CD14-positive monocyte (primary cell): ENCODE data around the gene PHLDB2. TPM values are rescaled to one million over a fixed set of nuclear protein-coding genes. Genes with fewer than 3 reads are reported as not detected.

ENCODE experiments used
- DNase-seq, 3 donors: peaks; one replicate each; pipeline ENCODE4 v3.0.0-alpha.2; 2011 to 2022
- H2AFZ ChIP-seq: 2 replicates; pipeline ENCODE4 v1.6.0; 2012; ENCODE audit warnings: mild to moderate bottlenecking, low read depth, low read length, inconsistent platforms; ENCODE audit not compliant: insufficient read depth, poor library complexity, severe bottlenecking
- H3K27ac ChIP-seq, 2 donors: 1 replicate in 1 of 2; 2 replicates in 1 of 2; pipeline ENCODE4 v1.5.1; 2012 to 2013; ENCODE audit warnings: low read length in 2 of 2, control low read depth in 1 of 2, inconsistent platforms in 1 of 2, low read depth in 1 of 2, mild to moderate bottlenecking in 1 of 2
- H3K27me3 ChIP-seq, 2 donors: one replicate each; pipeline versions ENCODE4 v1.6.0 to v1.6.1; 2011 to 2013; ENCODE audit warnings: low read length in 2 of 2; ENCODE audit not compliant: control insufficient read depth in 2 of 2, insufficient read depth in 2 of 2
- H3K36me3 ChIP-seq, 2 donors: replicated peaks in 1 of 2; 1 replicate in 1 of 2; 2 replicates in 1 of 2; pipeline versions ENCODE4 v1.5.1 to v1.6.1; 2012 to 2013; ENCODE audit warnings: low read length in 2 of 2, control low read depth in 1 of 2, inconsistent platforms in 1 of 2, mild to moderate bottlenecking in 1 of 2; ENCODE audit not compliant: insufficient read depth in 2 of 2, control insufficient read depth in 1 of 2
- H3K4me1 ChIP-seq, 2 donors: 1 replicate in 1 of 2; 2 replicates in 1 of 2; pipeline versions ENCODE4 v1.5.1 to v1.6.1; 2012 to 2013; ENCODE audit warnings: low read length in 2 of 2, control low read depth in 1 of 2, inconsistent platforms in 1 of 2, mild to moderate bottlenecking in 1 of 2, moderate library complexity in 1 of 2; ENCODE audit not compliant: insufficient read depth in 2 of 2, control insufficient read depth in 1 of 2
- H3K4me2 ChIP-seq: replicated peaks from 2 replicates; pipeline ENCODE3; 2012; ENCODE audit warnings: low read length, moderate library complexity, mild to moderate bottlenecking; ENCODE audit not compliant: poor library complexity, severe bottlenecking; ENCODE audit errors: extremely low read depth
- H3K4me3 ChIP-seq, 3 experiments: fragments of 200-600 bp in 1 of 3; sonication (generic) in 1 of 3; replicated peaks in 1 of 3; 1 replicate in 2 of 3; 2 replicates in 1 of 3; pipeline ENCODE4 v1.5.1; 2011 to 2013; ENCODE audit warnings: low read length in 3 of 3, mild to moderate bottlenecking in 3 of 3, control low read depth in 2 of 3, low read depth in 2 of 3, inconsistent platforms in 1 of 3, moderate library complexity in 1 of 3
- H3K79me2 ChIP-seq: 2 replicates; pipeline ENCODE4 v1.6.0; 2012; ENCODE audit warnings: mild to moderate bottlenecking, control low read depth, inconsistent platforms, low read length, moderate library complexity; ENCODE audit not compliant: insufficient read depth
- H3K9ac ChIP-seq: 2 replicates; pipeline ENCODE4 v1.6.0; 2017; ENCODE audit warnings: low read length, mild to moderate bottlenecking; ENCODE audit not compliant: insufficient read depth, poor library complexity, severe bottlenecking
- H3K9me3 ChIP-seq, 2 donors: replicated peaks in 1 of 2; 1 replicate in 1 of 2; 2 replicates in 1 of 2; pipeline versions ENCODE4 v1.5.1 to v1.6.1; 2012 to 2013; ENCODE audit warnings: low read length in 2 of 2, control low read depth in 1 of 2; ENCODE audit not compliant: control insufficient read depth in 1 of 2, insufficient read depth in 1 of 2
- H4K20me1 ChIP-seq: 2 replicates; pipeline ENCODE4 v1.6.0; 2012; ENCODE audit warnings: mild to moderate bottlenecking, low read length, control low read depth, moderate library complexity; ENCODE audit not compliant: insufficient read depth
- H3K27ac Mint-ChIP-seq, 7 donors: one replicate each; pipeline ENCODE4 v1.8.0; 2020; ENCODE audit warnings: mild to moderate bottlenecking in 7 of 7, mixed read lengths in 7 of 7, moderate library complexity in 6 of 7, inconsistent platforms in 2 of 7
- H3K27me3 Mint-ChIP-seq, 3 donors: one replicate each; pipeline ENCODE4 v1.8.0; 2021 to 2022; ENCODE audit warnings: low read depth in 3 of 3, mild to moderate bottlenecking in 3 of 3, mixed read lengths in 3 of 3, moderate library complexity in 3 of 3, inconsistent platforms in 1 of 3
- H3K36me3 Mint-ChIP-seq, 2 donors: one replicate each; pipeline ENCODE4 v1.8.0; 2020; ENCODE audit warnings: mixed read lengths in 2 of 2, inconsistent platforms in 1 of 2, mild to moderate bottlenecking in 1 of 2
- H3K4me1 Mint-ChIP-seq: one replicate; pipeline ENCODE4 v1.8.0; 2020; ENCODE audit warnings: mild to moderate bottlenecking, mixed read lengths
- H3K4me3 Mint-ChIP-seq, 2 donors: one replicate each; pipeline ENCODE4 v1.8.0; 2020; ENCODE audit warnings: mild to moderate bottlenecking in 2 of 2, mixed read lengths in 2 of 2, moderate library complexity in 1 of 2
- H3K9me3 Mint-ChIP-seq, 7 donors: one replicate each; pipeline ENCODE4 v1.8.0; 2020 to 2022; ENCODE audit warnings: mixed read lengths in 7 of 7, mild to moderate bottlenecking in 6 of 7, moderate library complexity in 6 of 7, inconsistent platforms in 2 of 7
- CTCF ChIP-seq: fragments of 200-600 bp; IDR thresholded peaks from one replicate; pipeline ENCODE4 v1.8.0; 2022; ENCODE audit warnings: antibody characterized with exemption, mild to moderate bottlenecking
- WGBS: methylation state at CpG from one replicate; pipeline ENCODE4 v1.1.5; 2013; ENCODE audit warnings: missing lambda C conversion rate; ENCODE audit not compliant: insufficient coverage; 5-methylcytosine and 5-hydroxymethylcytosine counted together
- intact Hi-C, 2 donors: fragments of 100-400 bp; cut with micrococcal nuclease; formaldehyde crosslinking; loops; one replicate each; pipeline versions ENCODE4 v1.15.0 to v1.15.1; 2023
- polyA plus RNA-seq, 3 donors: library from polyadenylated mRNA; depleted of rRNA in 1 of 3; unstranded in 2 of 3; stranded (reverse) in 1 of 3; fragments of 300-500 nt in 2 of 3; fragments of >200 nt in 1 of 3; fragmentation: Illumina TruSeq in 2 of 3; gene quantifications; 1 replicate in 2 of 3; 2 replicates in 1 of 3; pipeline ENCODE4 v1.2.3, GENCODE V29; 2012 to 2021

Gene PHLDB2
- polyA plus RNA-seq, 3 donors, result 0.08 TPM; not detected in 2

GRCh38 chr3:111827871-111828270, 31.2 kb upstream of the PHLDB2 start:
- H3K4me1 Mint-ChIP-seq, result no peaks in the 10 kb centered on the region
- H3K9me3 Mint-ChIP-seq, result peaks cover 0 to 3% (median 0%) of the 10 kb centered on the region in 7 donors
- Histone ChIP-seq H4K20me1 (no peaks in the 10 kb centered on the region), H3K4me2 (no peak overlapping the region), H2AFZ (no peak overlapping the region), H3K79me2 (no peaks in the 10 kb centered on the region), H3K9me3 (no peaks in the 10 kb centered on the region), H3K36me3 (no peaks in the 10 kb centered on the region), H3K9ac (no peak overlapping the region), H3K4me1 (no peaks in the 10 kb centered on the region), H3K27ac (no peak overlapping the region), H3K27me3 (no peaks in the 10 kb centered on the region), H3K4me3 (no peak overlapping the region)
- DNase-seq, result no peak
- no peak overlapping the region for H3K27ac Mint-ChIP-seq
- no peaks in the 10 kb centered on the region for H3K36me3 Mint-ChIP-seq
- 86% methylated on average over 1 of the region's 1 CpG for WGBS
- H3K4me3 Mint-ChIP-seq, result no peak overlapping the region
- H3K27me3 Mint-ChIP-seq, result peaks cover 0 to 3% (median 0%) of the 10 kb centered on the region in 3 donors
- intact Hi-C loops, result no loop called here
- no peak for TF ChIP-seq CTCF

DNA sequence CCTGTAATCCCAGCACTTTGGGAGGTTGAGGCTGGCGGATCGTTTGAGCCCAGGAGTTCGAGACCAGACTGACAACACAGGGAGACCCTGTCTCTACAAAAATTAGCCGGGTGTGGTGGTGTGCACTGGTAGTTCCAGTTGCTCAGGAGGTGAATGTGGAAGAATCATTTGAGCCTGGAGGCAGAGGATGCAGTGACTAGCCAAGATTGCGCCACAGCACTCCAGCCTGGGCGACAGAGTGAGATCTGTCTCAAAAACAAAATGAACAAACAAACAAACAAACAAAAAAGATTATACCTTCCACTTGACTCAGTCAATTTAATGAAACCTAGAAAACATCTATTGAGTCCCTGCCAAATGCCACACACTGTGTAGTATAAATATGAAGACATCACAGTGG, 30.5 kb upstream of the PHLDB2 start:
- Histone ChIP-seq H3K4me2 (no peak overlapping the region), H2AFZ (no peak overlapping the region), H3K36me3 (no peaks in the 10 kb centered on the region), H3K79me2 (no peaks in the 10 kb centered on the region), H3K9ac (no peak overlapping the region), H3K9me3 (no peaks in the 10 kb centered on the region), H4K20me1 (no peaks in the 10 kb centered on the region), H3K4me3 (no peak overlapping the region), H3K27ac (no peak overlapping the region), H3K4me1 (no peaks in the 10 kb centered on the region), H3K27me3 (no peaks in the 10 kb centered on the region)
- Mint-ChIP-seq H3K9me3 (peaks cover 0 to 3% (median 0%) of the 10 kb centered on the region in 7 donors), H3K27ac (no peak overlapping the region), H3K4me3 (no peak overlapping the region), H3K4me1 (no peaks in the 10 kb centered on the region), H3K36me3 (no peaks in the 10 kb centered on the region), H3K27me3 (peaks cover 0 to 3% (median 0%) of the 10 kb centered on the region in 3 donors)
- no peak for DNase-seq
- intact Hi-C loops, result no loop called here
- WGBS, result 100% methylated on average over 4 of the region's 6 CpGs
- no peak for TF ChIP-seq CTCF
